CD8-positive, alpha-beta memory T cell (primary cell): ENCODE measurements around the gene CBX7. TPM values are rescaled to one million over a fixed set of nuclear protein-coding genes. Genes with fewer than 3 reads are reported as not detected.
"Not testable (repeated sequence)": the region's sequence is repeated elsewhere in the genome, so short reads cannot be mapped to it uniquely, and the experiment has no call there.

ENCODE experiments used
- CTCF ChIA-PET: fragments of 350-600 bp; sonication (Branson Sonifier 250); formaldehyde crosslinking; loops from one replicate; lab custom pipeline; 2021; ENCODE audit warnings: antibody characterized with exemption; lab: Charles Lee
- POLR2A ChIA-PET: fragments of 350-600 bp; sonication (Branson Sonifier 250); formaldehyde crosslinking; loops from one replicate; lab custom pipeline; 2021; ENCODE audit warnings: antibody characterized with exemption; lab: Charles Lee
- DNase-seq, 5 donors: peaks; one replicate each; pipeline versions ENCODE4 v3.0.0 to v3.0.0-alpha.2; 2020 to 2022; ENCODE audit warnings: mixed read lengths in 1 of 5
- H3K27ac ChIP-seq: one replicate; pipeline ENCODE4 v1.7.0; 2013; ENCODE audit warnings: low read depth, mild to moderate bottlenecking, low read length, moderate library complexity
- H3K27me3 ChIP-seq: 2 replicates; pipeline ENCODE4 v1.7.0; 2013; ENCODE audit warnings: low read length, mild to moderate bottlenecking; ENCODE audit not compliant: insufficient read depth, poor library complexity, severe bottlenecking
- H3K36me3 ChIP-seq: 2 replicates; pipeline ENCODE4 v1.7.0; 2013; ENCODE audit warnings: mild to moderate bottlenecking, low read length, moderate library complexity; ENCODE audit not compliant: insufficient read depth
- H3K4me1 ChIP-seq: 2 replicates; pipeline ENCODE4 v1.7.0; 2013; ENCODE audit warnings: mild to moderate bottlenecking, low read length, moderate library complexity; ENCODE audit not compliant: insufficient read depth
- H3K4me3 ChIP-seq: 2 replicates; pipeline ENCODE4 v1.7.0; 2013; ENCODE audit warnings: mild to moderate bottlenecking, low read length
- H3K9me3 ChIP-seq: 2 replicates; pipeline ENCODE4 v1.7.0; 2013; ENCODE audit warnings: mild to moderate bottlenecking, low read length
- H3K27ac Mint-ChIP-seq, 8 donors: one replicate each; pipeline ENCODE4 v1.8.0; 2020 to 2021; ENCODE audit warnings: mixed read lengths in 8 of 8, mild to moderate bottlenecking in 6 of 8, inconsistent platforms in 3 of 8, moderate library complexity in 3 of 8
- H3K27me3 Mint-ChIP-seq, 2 donors: one replicate each; pipeline ENCODE4 v1.8.0; 2020 to 2021; ENCODE audit warnings: mixed read lengths in 2 of 2, mild to moderate bottlenecking in 1 of 2, moderate library complexity in 1 of 2
- H3K36me3 Mint-ChIP-seq, 3 donors: one replicate each; pipeline ENCODE4 v1.8.0; 2020 to 2021; ENCODE audit warnings: mixed read lengths in 3 of 3, inconsistent platforms in 1 of 3, mild to moderate bottlenecking in 1 of 3
- H3K4me1 Mint-ChIP-seq, 3 donors: one replicate each; pipeline ENCODE4 v1.8.0; 2020 to 2021; ENCODE audit warnings: mixed read lengths in 3 of 3, inconsistent platforms in 1 of 3, mild to moderate bottlenecking in 1 of 3
- H3K4me3 Mint-ChIP-seq, 7 donors: one replicate each; pipeline ENCODE4 v1.8.0; 2020 to 2021; ENCODE audit warnings: mixed read lengths in 7 of 7, mild to moderate bottlenecking in 6 of 7, moderate library complexity in 4 of 7, inconsistent platforms in 2 of 7
- H3K9me3 Mint-ChIP-seq, 5 donors: one replicate each; pipeline ENCODE4 v1.8.0; 2020 to 2022; ENCODE audit warnings: mixed read lengths in 5 of 5, mild to moderate bottlenecking in 3 of 5, moderate library complexity in 2 of 5, inconsistent platforms in 1 of 5
- polyA plus RNA-seq: library from polyadenylated mRNA; unstranded; fragments of 300-500 nt; fragmentation: Illumina TruSeq; gene quantifications from one replicate; pipeline ENCODE4 v1.2.3, GENCODE V29; 2021
- total RNA-seq, 2 experiments: library from RNA; stranded (reverse); gene quantifications; one replicate each; pipeline ENCODE4 v1.2.3, GENCODE V29; 2021

Gene CBX7
- total and polyA plus RNA-seq, 3 experiments from 2014 or later: 26.1 to 29.7 (median 26.4) TPM

- H3K27ac Mint-ChIP-seq: peak overlapping the region in 2 of 8 donors; percentile 3 to 82
Measured at GRCh38 chr22:39156093-39156492, 3.6 kb upstream of the CBX7 start.

DNA sequence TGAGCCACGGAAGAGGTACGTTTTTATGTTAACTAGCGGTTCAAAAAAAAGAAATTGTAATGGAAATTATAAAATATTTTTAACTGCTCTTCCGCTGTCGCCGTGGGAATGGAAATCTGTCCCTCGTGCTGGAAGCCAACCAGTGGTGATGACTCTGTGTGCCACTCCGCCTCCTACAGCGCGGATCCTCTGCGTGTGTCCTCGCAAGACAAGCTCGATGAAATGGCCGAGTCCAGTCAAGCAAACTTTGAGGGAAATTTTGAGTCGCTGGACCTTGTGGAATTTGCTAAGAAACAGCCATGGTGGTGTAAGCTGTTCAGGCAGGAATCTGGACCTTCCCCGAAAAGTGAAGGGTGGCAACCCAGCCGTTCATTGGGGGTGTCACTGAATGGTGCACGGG lies 2.9 kb upstream of the CBX7 start:
- Mint-ChIP-seq H3K27ac (peak overlapping the region in 1 of 8 donors; percentile 3), H3K36me3 (peaks cover 0 to 9% (median 0%) of the 10 kb centered on the region in 3 donors), H3K4me1 (peaks cover 16 to 21% (median 19%) of the 10 kb centered on the region in 3 donors), H3K27me3 (peaks cover 0 to 15% of the 10 kb centered on the region in 2 donors), H3K4me3 (peak overlapping the region in 1 of 7 donors; percentile 48), H3K9me3 (no peaks in the 10 kb centered on the region)
- POLR2A ChIA-PET: interaction anchor here (0.8 to 5.8 kb wide), 2 partner anchors 160 to 164 kb away, joined by 4 to 65 read pairs; partner anchors contain the start of gene RPL3
- DNase-seq: peak in 1 of 5 donors; percentile 38
- no peaks in the 10 kb centered on the region for H3K36me3 ChIP-seq
- no peaks in the 10 kb centered on the region for H3K9me3 ChIP-seq
- H3K27me3 ChIP-seq: no peaks in the 10 kb centered on the region
- H3K4me1 ChIP-seq: peaks cover 22% of the 10 kb centered on the region
- no peak overlapping the region for H3K27ac ChIP-seq
- H3K4me3 ChIP-seq: no peak overlapping the region
- CTCF ChIA-PET: interaction anchor here (0.7 to 5.7 kb wide), 4 partner anchors 15 to 162 kb away, joined by 3 to 44 read pairs (median 8); partner anchors contain the start of gene RPL3

More at GRCh38 chr22:39156093-39156492, 3.6 kb upstream of the CBX7 start:
- ChIA-PET POLR2A (interaction anchor here (0.8 to 5.8 kb wide), 2 partner anchors 160 to 164 kb away, joined by 4 to 65 read pairs; partner anchors contain the start of gene RPL3), CTCF (interaction anchor here (1.4 to 5.7 kb wide), 3 partner anchors 15 to 162 kb away, joined by 4 to 44 read pairs (median 11); partner anchors contain the start of gene RPL3)
- not testable (repeated sequence) for H3K27ac ChIP-seq, DNase-seq, H3K36me3 Mint-ChIP-seq, H3K9me3 ChIP-seq, H3K4me3 ChIP-seq, H3K36me3 ChIP-seq, H3K27me3 ChIP-seq, H3K9me3 Mint-ChIP-seq
- H3K4me1 ChIP-seq: peaks cover 17% of the 10 kb centered on the region
- peaks cover 9 to 14% (median 12%) of the 10 kb centered on the region in 3 donors for H3K4me1 Mint-ChIP-seq
- peaks cover 0 to 15% of the 10 kb centered on the region in 2 donors for H3K27me3 Mint-ChIP-seq
- H3K4me3 Mint-ChIP-seq: peak overlapping the region in 2 of 7 donors; percentile 48 to 77

DNA sequence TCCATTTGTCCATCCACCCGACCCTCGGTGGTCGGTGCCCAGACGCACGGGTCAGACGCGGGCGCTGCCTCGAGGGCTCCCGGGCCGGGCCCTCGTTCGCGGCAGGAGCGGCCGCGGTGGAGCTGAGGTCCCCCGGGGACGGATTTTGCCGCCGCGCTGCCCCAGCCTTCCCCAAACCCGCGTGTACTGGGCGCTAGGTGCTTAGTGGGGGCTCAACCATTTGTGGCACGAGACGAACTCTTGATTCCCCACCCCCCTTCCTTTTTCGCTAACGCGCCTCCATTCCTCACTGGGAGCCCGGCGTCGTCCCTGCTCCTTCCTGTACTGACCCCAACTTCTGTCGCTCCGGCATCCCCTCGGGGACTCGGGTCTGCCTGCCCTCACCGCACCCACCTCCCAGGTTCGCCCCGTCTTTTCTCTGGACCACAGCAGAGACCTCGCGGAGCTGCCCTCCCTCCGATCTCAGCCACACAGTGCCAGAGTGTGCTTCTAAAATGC lies 789 bp upstream of the CBX7 start:
- Mint-ChIP-seq H3K27ac (peak overlapping the region; percentile 48 to 95 (median 91)), H3K9me3 (no peaks in the 10 kb centered on the region), H3K4me1 (peaks cover 35 to 42% (median 39%) of the 10 kb centered on the region in 3 donors), H3K27me3 (peaks cover 0 to 15% of the 10 kb centered on the region in 2 donors), H3K4me3 (peak overlapping the region; percentile 81 to 94 (median 86)), H3K36me3 (peaks cover 0 to 25% (median 0%) of the 10 kb centered on the region in 3 donors)
- H3K27me3 ChIP-seq: no peaks in the 10 kb centered on the region
- peak overlapping the region; percentile 81 for H3K4me3 ChIP-seq
- H3K4me1 ChIP-seq: peaks cover 43% of the 10 kb centered on the region
- H3K27ac ChIP-seq: peak overlapping the region; percentile 83
- no peaks in the 10 kb centered on the region for H3K9me3 ChIP-seq
- POLR2A ChIA-PET: interaction anchor here (0.5 to 5.8 kb wide), 10 partner anchors 11 to 1146 kb away, joined by 3 to 65 read pairs (median 3); partner anchors contain the start of genes RPL3 and TAB1
- CTCF ChIA-PET: interaction anchor here (0.7 to 5.7 kb wide), 5 partner anchors 10 to 281 kb away, joined by 3 to 44 read pairs (median 3); partner anchors contain the start of genes CBX6 and RPL3
- H3K36me3 ChIP-seq: no peaks in the 10 kb centered on the region
- DNase-seq: peak in 1 of 5 donors; percentile 56

- peak overlapping the region; percentile 91 for H3K4me3 ChIP-seq
- DNase-seq: peak in 1 of 5 donors; percentile 48
- POLR2A ChIA-PET: interaction anchor here (0.5 to 5.8 kb wide), 9 partner anchors 19 to 892 kb away, joined by 3 to 65 read pairs (median 4); partner anchors contain the start of genes PDGFB, RPL3 and TAB1
- peak overlapping the region; percentile 71 to 97 (median 91) for H3K27ac Mint-ChIP-seq
- H3K4me3 Mint-ChIP-seq: peak overlapping the region; percentile 78 to 89 (median 83)
- peaks cover 0 to 32% (median 0%) of the 10 kb centered on the region in 3 donors for H3K36me3 Mint-ChIP-seq
- H3K27ac ChIP-seq: peak overlapping the region; percentile 70
- peaks cover 39 to 54% (median 42%) of the 10 kb centered on the region in 3 donors for H3K4me1 Mint-ChIP-seq
- no peaks in the 10 kb centered on the region for H3K27me3 ChIP-seq
- H3K36me3 ChIP-seq: no peaks in the 10 kb centered on the region
- H3K9me3 ChIP-seq: no peaks in the 10 kb centered on the region
- H3K4me1 ChIP-seq: peaks cover 55% of the 10 kb centered on the region
- CTCF ChIA-PET: interaction anchor here (1.0 to 5.7 kb wide), 3 partner anchors 166 to 281 kb away, joined by 3 to 44 read pairs (median 3); partner anchors contain the start of genes CBX6 and RPL3
- H3K27me3 Mint-ChIP-seq: peaks cover 0 to 15% of the 10 kb centered on the region in 2 donors
- H3K9me3 Mint-ChIP-seq: no peaks in the 10 kb centered on the region
Measured at GRCh38 chr22:39152024-39152510, 413 bp downstream of the CBX7 start.

GRCh38 chr22:39151329-39151975 lies 1.0 kb downstream of the CBX7 start:
- Histone ChIP-seq H3K4me1 (peaks cover 60% of the 10 kb centered on the region), H3K4me3 (peak overlapping the region; percentile 91), H3K27ac (peak overlapping the region; percentile 70), H3K9me3 (no peaks in the 10 kb centered on the region), H3K36me3 (no peaks in the 10 kb centered on the region), H3K27me3 (no peaks in the 10 kb centered on the region)
- peak overlapping the region; percentile 78 to 89 (median 83) for H3K4me3 Mint-ChIP-seq
- peaks cover 43 to 59% (median 46%) of the 10 kb centered on the region in 3 donors for H3K4me1 Mint-ChIP-seq
- no peaks in the 10 kb centered on the region for H3K9me3 Mint-ChIP-seq
- peaks cover 0 to 15% of the 10 kb centered on the region in 2 donors for H3K27me3 Mint-ChIP-seq
- ChIA-PET POLR2A (interaction anchor here (0.7 to 5.8 kb wide), 4 partner anchors 57 to 168 kb away, joined by 4 to 65 read pairs (median 6); partner anchors contain the start of genes PDGFB and RPL3), CTCF (interaction anchor here (1.0 to 5.7 kb wide), 4 partner anchors 18 to 282 kb away, joined by 3 to 44 read pairs (median 4); partner anchors contain the start of gene RPL3)
- peak in 1 of 5 donors; percentile 44 for DNase-seq
- H3K36me3 Mint-ChIP-seq: peaks cover 0 to 34% (median 0%) of the 10 kb centered on the region in 3 donors
- H3K27ac Mint-ChIP-seq: peak overlapping the region; percentile 71 to 97 (median 91)

DNA sequence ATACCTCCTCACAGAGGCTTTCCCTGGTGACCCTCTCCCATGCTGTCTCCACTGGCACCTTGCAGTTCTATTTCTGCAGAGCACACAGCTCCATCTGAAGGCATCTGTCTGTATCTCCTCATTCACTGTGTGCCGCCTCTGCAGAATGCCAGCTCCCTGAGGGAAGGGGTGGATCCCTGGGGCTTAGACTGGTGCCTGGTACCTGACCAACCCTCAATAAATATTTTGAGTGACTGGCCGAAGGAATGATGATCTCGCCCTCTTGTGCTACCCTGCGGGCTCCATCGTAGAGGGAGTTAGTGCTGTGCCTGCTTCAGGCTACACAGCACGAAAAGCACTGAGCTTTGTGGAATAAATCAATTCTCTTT lies 1.6 kb downstream of the CBX7 start:
- peak overlapping the region; percentile 78 to 89 (median 83) for H3K4me3 Mint-ChIP-seq
- POLR2A ChIA-PET: interaction anchor here (0.7 to 5.8 kb wide), 3 partner anchors 56 to 169 kb away, joined by 4 to 65 read pairs (median 5); partner anchors contain the start of genes PDGFB and RPL3
- Histone ChIP-seq H3K9me3 (no peaks in the 10 kb centered on the region), H3K4me3 (peak overlapping the region; percentile 32), H3K27ac (peak overlapping the region; percentile 70), H3K27me3 (no peaks in the 10 kb centered on the region), H3K36me3 (no peaks in the 10 kb centered on the region), H3K4me1 (peaks cover 67% of the 10 kb centered on the region)
- DNase-seq: peak in 1 of 5 donors; percentile 36
- peaks cover 49 to 65% (median 52%) of the 10 kb centered on the region in 3 donors for H3K4me1 Mint-ChIP-seq
- CTCF ChIA-PET: interaction anchor here (1.1 to 5.7 kb wide), 4 partner anchors 17 to 281 kb away, joined by 3 to 44 read pairs (median 4); partner anchors contain the start of gene RPL3
- H3K27me3 Mint-ChIP-seq: peaks cover 0 to 15% of the 10 kb centered on the region in 2 donors
- H3K27ac Mint-ChIP-seq: peak overlapping the region in 7 of 8 donors; percentile 71 to 96 (median 91)
- H3K36me3 Mint-ChIP-seq: peaks cover 0 to 40% (median 0%) of the 10 kb centered on the region in 3 donors
- no peaks in the 10 kb centered on the region for H3K9me3 Mint-ChIP-seq
